Measurements from ENCODE around the gene DUS4L. TPM values are rescaled to one million over a fixed set of nuclear protein-coding genes. Genes with fewer than 3 reads are reported as not detected.

The DUS4L gene
- total and polyA plus RNA-seq, 2 donors (not counting 3 experiments of a cell fraction or from before 2014, with no cell fraction given): 2.5 to 9.6 TPM

GRCh38 chr7:107609811-107610261 lies 46.1 kb downstream of the DUS4L start:
- Histone ChIP-seq H2AFZ (ENCODE audit: low read depth, low read length) (no peak overlapping the region), H4K20me1 (replicated peaks; ENCODE audit: control insufficient read depth, extremely low read depth, insufficient read depth, low read length) (no peaks in the 10 kb centered on the region), H3K27me3 (ENCODE audit: control insufficient read depth in 2 of 2, insufficient read depth in 2 of 2, low read length in 2 of 2) (no peaks in the 10 kb centered on the region), H3K79me2 (ENCODE audit: control insufficient read depth, insufficient read depth, low read length) (no peaks in the 10 kb centered on the region), H3K9me3 (replicated peaks; ENCODE audit: control insufficient read depth, insufficient read depth, low read length) (no peaks in the 10 kb centered on the region), H3K36me3 (ENCODE audit: control insufficient read depth in 2 of 2, extremely low read depth in 1 of 2, insufficient read depth in 2 of 2, low read length in 2 of 2) (peaks cover 12 to 25% of the 10 kb centered on the region in 2 experiments), H3K27ac (ENCODE audit: insufficient read depth, low read depth, low read length) (no peak overlapping the region), H3K9me1 (replicated peaks; ENCODE audit: control insufficient read depth, extremely low read depth, insufficient read depth, low read length) (no peaks in the 10 kb centered on the region), H3K4me1 (ENCODE audit: control insufficient read depth, extremely low read depth, insufficient read depth, low read length) (peaks cover 17% of the 10 kb centered on the region), H3K4me3 (replicated peaks in 1 of 3; ENCODE audit: insufficient read depth in 1 of 3, low read depth in 1 of 3, low read length in 3 of 3) (no peak overlapping the region), H3K4me2 (ENCODE audit: insufficient read depth, low read length) (no peak overlapping the region), H3K9ac (replicated peaks; ENCODE audit: extremely low read depth, insufficient read depth, low read length) (no peak overlapping the region)
- DNase-seq (ENCODE audit: low read depth, low spot score) (peak; percentile 79), FAIRE-seq (no peak)
- POLR2A ChIA-PET: no interaction called here
- TF ChIP-seq JUN (IDR thresholded peaks at IDR 0.05; ENCODE audit: borderline replicate concordance, insufficient read depth, insufficient read length, low read depth) (no peak), FOS (IDR thresholded peaks at IDR 0.05; ENCODE audit: borderline replicate concordance, insufficient read depth, low read length) (no peak), POLR2A (IDR thresholded peaks at IDR 0.05; ENCODE audit: low read depth, low read length) (no peak), MYC (IDR thresholded peaks at IDR 0.05; ENCODE audit: low read depth, low read length) (no peak), MAX (IDR thresholded peaks at IDR 0.05; ENCODE audit: insufficient read depth, insufficient read length) (no peak), POLR2AphosphoS5 (IDR thresholded peaks at IDR 0.05; ENCODE audit: insufficient read depth, low read depth, low read length) (no peak), GATA2 (IDR thresholded peaks at IDR 0.05; ENCODE audit: insufficient read depth, insufficient read length, low read depth, low read length) (no peak), EZH2 (IDR thresholded peaks at IDR 0.05; ENCODE audit: borderline replicate concordance, low read depth, low read length, severe bottlenecking) (no peak)
- TF ChIP-seq, protein P1, sequence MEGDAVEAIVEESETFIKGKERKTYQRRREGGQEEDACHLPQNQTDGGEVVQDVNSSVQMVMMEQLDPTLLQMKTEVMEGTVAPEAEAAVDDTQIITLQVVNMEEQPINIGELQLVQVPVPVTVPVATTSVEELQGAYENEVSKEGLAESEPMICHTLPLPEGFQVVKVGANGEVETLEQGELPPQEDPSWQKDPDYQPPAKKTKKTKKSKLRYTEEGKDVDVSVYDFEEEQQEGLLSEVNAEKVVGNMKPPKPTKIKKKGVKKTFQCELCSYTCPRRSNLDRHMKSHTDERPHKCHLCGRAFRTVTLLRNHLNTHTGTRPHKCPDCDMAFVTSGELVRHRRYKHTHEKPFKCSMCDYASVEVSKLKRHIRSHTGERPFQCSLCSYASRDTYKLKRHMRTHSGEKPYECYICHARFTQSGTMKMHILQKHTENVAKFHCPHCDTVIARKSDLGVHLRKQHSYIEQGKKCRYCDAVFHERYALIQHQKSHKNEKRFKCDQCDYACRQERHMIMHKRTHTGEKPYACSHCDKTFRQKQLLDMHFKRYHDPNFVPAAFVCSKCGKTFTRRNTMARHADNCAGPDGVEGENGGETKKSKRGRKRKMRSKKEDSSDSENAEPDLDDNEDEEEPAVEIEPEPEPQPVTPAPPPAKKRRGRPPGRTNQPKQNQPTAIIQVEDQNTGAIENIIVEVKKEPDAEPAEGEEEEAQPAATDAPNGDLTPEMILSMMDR (IDR thresholded peaks at IDR 0.05; ENCODE audit: extremely low read depth in 1 of 2, insufficient read depth in 1 of 2, low read depth in 1 of 2, low read length in 2 of 2): no peak
- CTCF ChIA-PET: interaction anchor here (0.9 to 2.1 kb wide), 4 partner anchors 10 to 265 kb away, joined by 3 to 5 read pairs (median 4); no protein-coding TSS in a partner anchor
- intact Hi-C loops (cut with micrococcal nuclease): no loop called here
- BruUV-seq (replicated peaks): no TSS peak
- dilution Hi-C loops (cut with MboI; ENCODE audit: extremely low pct_ligation_motif_present, low sequenced_read_pairs): no loop called here

Data from endothelial cell of umbilical vein (primary cell).